ENCODE measurements around the gene ASTN2.
"Not testable (repeated sequence)": the region's sequence is repeated elsewhere in the genome, so short reads cannot be mapped to it uniquely, and the experiment has no call there.

Gene ASTN2

GRCh38 chr9:117073539-117074341 lies 341.1 kb downstream of the ASTN2 start:
- TF ChIP-seq, protein P1, sequence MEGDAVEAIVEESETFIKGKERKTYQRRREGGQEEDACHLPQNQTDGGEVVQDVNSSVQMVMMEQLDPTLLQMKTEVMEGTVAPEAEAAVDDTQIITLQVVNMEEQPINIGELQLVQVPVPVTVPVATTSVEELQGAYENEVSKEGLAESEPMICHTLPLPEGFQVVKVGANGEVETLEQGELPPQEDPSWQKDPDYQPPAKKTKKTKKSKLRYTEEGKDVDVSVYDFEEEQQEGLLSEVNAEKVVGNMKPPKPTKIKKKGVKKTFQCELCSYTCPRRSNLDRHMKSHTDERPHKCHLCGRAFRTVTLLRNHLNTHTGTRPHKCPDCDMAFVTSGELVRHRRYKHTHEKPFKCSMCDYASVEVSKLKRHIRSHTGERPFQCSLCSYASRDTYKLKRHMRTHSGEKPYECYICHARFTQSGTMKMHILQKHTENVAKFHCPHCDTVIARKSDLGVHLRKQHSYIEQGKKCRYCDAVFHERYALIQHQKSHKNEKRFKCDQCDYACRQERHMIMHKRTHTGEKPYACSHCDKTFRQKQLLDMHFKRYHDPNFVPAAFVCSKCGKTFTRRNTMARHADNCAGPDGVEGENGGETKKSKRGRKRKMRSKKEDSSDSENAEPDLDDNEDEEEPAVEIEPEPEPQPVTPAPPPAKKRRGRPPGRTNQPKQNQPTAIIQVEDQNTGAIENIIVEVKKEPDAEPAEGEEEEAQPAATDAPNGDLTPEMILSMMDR (IDR thresholded peaks at IDR 0.05; ENCODE audit: insufficient read depth, low read length, poor library complexity, severe bottlenecking), result peak; percentile 69
- Histone ChIP-seq H3K4me3 (replicated peaks; ENCODE audit: low read depth, low read length) (no peak overlapping the region), H3K36me3 (ENCODE audit: control insufficient read depth, insufficient read depth, low read length) (no peaks in the 10 kb centered on the region), H3K27me3 (replicated peaks; ENCODE audit: control insufficient read depth, insufficient read depth, low read length) (no peaks in the 10 kb centered on the region)
- no peak for DNase-seq (ENCODE audit: extremely low read depth, insufficient read length)

DNA sequence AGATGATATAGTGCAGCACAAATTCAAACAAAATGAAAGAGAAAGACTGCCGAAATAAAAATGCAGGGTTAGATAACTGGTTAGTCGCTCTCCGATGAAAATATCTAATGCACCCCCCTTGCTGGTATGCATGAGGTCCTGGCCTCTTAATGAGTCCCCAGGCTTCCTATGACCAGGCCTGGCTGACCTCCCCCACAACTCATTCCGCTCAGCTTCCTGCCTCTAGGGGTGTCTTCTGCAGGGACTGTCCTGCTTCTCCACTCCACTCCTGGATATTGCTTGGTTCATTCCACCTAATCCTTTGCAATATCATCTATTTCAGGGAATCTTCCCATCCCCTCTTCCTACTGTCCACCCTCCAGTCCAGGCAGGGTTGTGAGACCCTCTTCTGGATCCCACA lies 341.8 kb downstream of the ASTN2 start:
- Histone ChIP-seq H3K4me3 (replicated peaks; ENCODE audit: low read depth, low read length) (no peak overlapping the region), H3K36me3 (ENCODE audit: control insufficient read depth, insufficient read depth, low read length) (no peaks in the 10 kb centered on the region), H3K27me3 (replicated peaks; ENCODE audit: control insufficient read depth, insufficient read depth, low read length) (no peaks in the 10 kb centered on the region)
- TF ChIP-seq, protein P1 (IDR thresholded peaks at IDR 0.05; ENCODE audit: insufficient read depth, low read length, poor library complexity, severe bottlenecking), result no peak
- no peak for DNase-seq (ENCODE audit: extremely low read depth, insufficient read length)

DNA sequence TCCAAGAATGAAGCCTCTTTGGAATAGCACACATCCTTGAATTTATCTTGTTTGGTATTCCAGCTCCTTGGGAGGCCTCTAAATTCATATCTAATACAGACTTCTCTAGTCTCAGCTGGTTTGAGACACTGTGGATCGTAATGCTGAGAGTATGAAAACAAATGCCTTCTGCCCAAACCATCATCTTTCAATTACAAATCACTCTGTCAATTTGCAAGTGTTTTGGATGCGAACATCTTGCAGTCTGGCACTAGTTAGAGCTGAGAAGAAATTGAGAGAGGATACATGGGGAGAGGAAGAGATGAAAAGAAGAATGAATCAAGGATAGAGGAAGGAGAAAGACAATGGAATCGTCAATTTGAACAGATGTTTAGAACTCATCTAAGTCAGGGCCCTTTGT lies 342.6 kb downstream of the ASTN2 start:
- H3K36me3 ChIP-seq (ENCODE audit: control insufficient read depth, insufficient read depth, low read length), result no peaks in the 10 kb centered on the region

GRCh38 chr9:117071673-117072207 lies 343.1 kb downstream of the ASTN2 start:
- H3K27me3 ChIP-seq (replicated peaks; ENCODE audit: control insufficient read depth, insufficient read depth, low read length); DNase-seq (ENCODE audit: extremely low read depth, insufficient read length); H3K36me3 ChIP-seq (ENCODE audit: control insufficient read depth, insufficient read depth, low read length); H3K4me3 ChIP-seq (replicated peaks; ENCODE audit: low read depth, low read length): not testable (repeated sequence)

More for the DNA sequence above, 342.6 kb downstream of the ASTN2 start:
- TF ChIP-seq, protein P1 (IDR thresholded peaks at IDR 0.05; ENCODE audit: insufficient read depth, low read length, poor library complexity, severe bottlenecking), result no peak
- Histone ChIP-seq H3K27me3 (replicated peaks; ENCODE audit: control insufficient read depth, insufficient read depth, low read length) (no peaks in the 10 kb centered on the region), H3K4me3 (replicated peaks; ENCODE audit: low read depth, low read length) (no peak overlapping the region)
- DNase-seq (ENCODE audit: extremely low read depth, insufficient read length), result no peak

GRCh38 chr9:117063721-117064471 lies 351.0 kb downstream of the ASTN2 start:
- no peak for DNase-seq (ENCODE audit: extremely low read depth, insufficient read length)
- TF ChIP-seq, protein P1 (IDR thresholded peaks at IDR 0.05; ENCODE audit: insufficient read depth, low read length, poor library complexity, severe bottlenecking), result no peak
- Histone ChIP-seq H3K4me3 (replicated peaks; ENCODE audit: low read depth, low read length) (no peak overlapping the region), H3K36me3 (ENCODE audit: control insufficient read depth, insufficient read depth, low read length) (no peaks in the 10 kb centered on the region), H3K27me3 (replicated peaks; ENCODE audit: control insufficient read depth, insufficient read depth, low read length) (no peaks in the 10 kb centered on the region; the same call in 1 of the 2 replicates)

DNA sequence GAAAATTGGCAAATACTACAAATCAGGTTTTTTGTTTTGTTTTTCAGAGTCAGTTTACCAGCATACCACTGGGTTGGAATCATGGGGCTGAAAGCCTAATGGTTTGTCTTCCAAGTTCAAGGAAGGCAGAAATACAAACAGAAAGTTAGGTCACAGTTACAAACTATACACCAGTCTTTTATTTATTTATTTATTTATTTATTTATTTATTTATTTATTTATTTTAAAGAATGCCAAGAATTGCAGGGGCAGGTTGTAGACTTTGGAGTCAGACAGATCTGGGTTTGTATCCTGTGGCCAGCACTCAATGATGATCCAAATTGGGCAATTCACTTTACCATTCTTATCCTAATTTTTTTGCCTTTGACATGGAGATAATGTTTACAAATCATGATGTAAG lies 353.9 kb downstream of the ASTN2 start:
- Histone ChIP-seq H3K4me3 (replicated peaks; ENCODE audit: low read depth, low read length) (no peak overlapping the region), H3K27me3 (replicated peaks; ENCODE audit: control insufficient read depth, insufficient read depth, low read length) (no peaks in the 10 kb centered on the region; the same call in 1 of the 2 replicates), H3K36me3 (ENCODE audit: control insufficient read depth, insufficient read depth, low read length) (no peaks in the 10 kb centered on the region)
- DNase-seq (ENCODE audit: extremely low read depth, insufficient read length), result no peak
- TF ChIP-seq, protein P1 (IDR thresholded peaks at IDR 0.05; ENCODE audit: insufficient read depth, low read length, poor library complexity, severe bottlenecking), result no peak

Measured in GM06990 (cell line).